Measurements from ENCODE around the gene WDFY3.

WDFY3 gene

GRCh38 chr4:84966382-84967242, at the start of gene WDFY3:
Gene WDFY3, minus strand, starts transcription at chr4:84966690. Its CDS starts 106,099 bp downstream, at chr4:84860591.
- no peak for DNase-seq

- DNase-seq, result no peak
These were observed 39.4 kb upstream of the WDFY3 start for GRCh38 chr4:85005865-85006377.

- DNase-seq, result no peak
These were observed 33.9 kb upstream of the WDFY3 start for GRCh38 chr4:85000343-85000742.

- no peak for DNase-seq
These were observed 28.9 kb upstream of the WDFY3 start for GRCh38 chr4:84995386-84995785.

GRCh38 chr4:84994280-84994679, 27.8 kb upstream of the WDFY3 start:
- DNase-seq, result no peak

GRCh38 chr4:84985952-84986351, 19.5 kb upstream of the WDFY3 start:
- no peak for DNase-seq

GRCh38 chr4:84977396-84977795, 10.9 kb upstream of the WDFY3 start:
- no peak for DNase-seq

- DNase-seq, result no peak
These were observed 7.4 kb upstream of the WDFY3 start for GRCh38 chr4:84973856-84974255.

GRCh38 chr4:84971319-84971932, 4.9 kb upstream of the WDFY3 start:
- DNase-seq, result no peak

- DNase-seq, result no peak
These were observed 2.4 kb upstream of the WDFY3 start for GRCh38 chr4:84968925-84969324.

- DNase-seq, result no peak
These were observed 777 bp upstream of the WDFY3 start for GRCh38 chr4:84967243-84967690.

- no peak for DNase-seq
These were observed 723 bp downstream of the WDFY3 start for GRCh38 chr4:84965553-84966381.

GRCh38 chr4:84964995-84965552, 1.4 kb downstream of the WDFY3 start:
- no peak for DNase-seq

GRCh38 chr4:84962102-84962501, 4.4 kb downstream of the WDFY3 start:
- DNase-seq, result no peak

- no peak for DNase-seq
These were observed 8.1 kb downstream of the WDFY3 start for GRCh38 chr4:84958434-84958833.

GRCh38 chr4:84957514-84958420, 8.7 kb downstream of the WDFY3 start:
- DNase-seq, result no peak

GRCh38 chr4:84956014-84956413, 10.5 kb downstream of the WDFY3 start:
- DNase-seq, result no peak

- no peak for DNase-seq
These were observed 11.4 kb downstream of the WDFY3 start for GRCh38 chr4:84954982-84955567.

- DNase-seq, result no peak
These were observed 13.7 kb downstream of the WDFY3 start for GRCh38 chr4:84952776-84953175.

GRCh38 chr4:84952004-84952403, 14.5 kb downstream of the WDFY3 start:
- DNase-seq, result no peak

GRCh38 chr4:84948056-84948455, 18.4 kb downstream of the WDFY3 start:
- DNase-seq, result no peak

Measured in activated CD4-positive, alpha-beta T cell treated with anti-CD3 and anti-CD28 coated beads for 1 hour (primary cell).